ENCODE data around the gene NEMP1.

GRCh38 chr12:57044889-57045288 is 33.7 kb downstream of the NEMP1 start:
- no peak for TF ChIP-seq POLR2AphosphoS5 (IDR thresholded peaks at IDR 0.05; ENCODE audit: borderline replicate concordance, low read depth, low read length)
- no peak for TF ChIP-seq EZH2 (IDR thresholded peaks at IDR 0.05)
